SH-SY5Y (cell line): Measurements from ENCODE around the gene CRABP2.
A peak's percentile ranks its signal among the peaks of the same experiment; 100 is the strongest.

Experiments
- GATA2 ChIP-seq: IDR thresholded peaks from 2 replicates; pipeline ENCODE4 v1.6.1; 2011; ENCODE audit warnings: mild to moderate bottlenecking, low read depth, low read length
- GATA3 ChIP-seq: IDR thresholded peaks from 2 replicates; pipeline ENCODE4 v1.6.1; 2011; ENCODE audit warnings: low read depth, mild to moderate bottlenecking, low read length, moderate library complexity

The CRABP2 gene

GRCh38 chr1:156657741-156658319 is 47.6 kb downstream of the CRABP2 start:
- no peak for TF ChIP-seq GATA2
- no peak for TF ChIP-seq GATA3

GRCh38 chr1:156656806-156657740 is 48.3 kb downstream of the CRABP2 start:
- TF ChIP-seq GATA3 (no peak), GATA2 (no peak)

- TF ChIP-seq GATA3 = no peak
- TF ChIP-seq GATA2 = no peak
These were observed 49.4 kb downstream of the CRABP2 start for GRCh38 chr1:156655904-156656516.

GRCh38 chr1:156655151-156655903 is 50.1 kb downstream of the CRABP2 start:
- TF ChIP-seq GATA3 (no peak), GATA2 (peak; percentile 77; the same call in 1 of the 2 replicates)

- TF ChIP-seq GATA2 = no peak
- no peak for TF ChIP-seq GATA3
These were observed 50.7 kb downstream of the CRABP2 start for GRCh38 chr1:156654700-156655099.

GRCh38 chr1:156652992-156653355 is 52.4 kb downstream of the CRABP2 start:
- TF ChIP-seq GATA3 = no peak
- no peak for TF ChIP-seq GATA2

- TF ChIP-seq GATA2 (no peak), GATA3 (no peak)
These were observed 53.0 kb downstream of the CRABP2 start for GRCh38 chr1:156652131-156652991.
